Measurements from ENCODE around the gene DNAH17. TPM values are rescaled to one million over a fixed set of nuclear protein-coding genes. Genes with fewer than 3 reads are reported as not detected.

Gene DNAH17
- total and polyA plus RNA-seq, 2 donors (not counting 1 experiment from before 2014, with no cell fraction given): 0.01 to 0.12 TPM

DNA sequence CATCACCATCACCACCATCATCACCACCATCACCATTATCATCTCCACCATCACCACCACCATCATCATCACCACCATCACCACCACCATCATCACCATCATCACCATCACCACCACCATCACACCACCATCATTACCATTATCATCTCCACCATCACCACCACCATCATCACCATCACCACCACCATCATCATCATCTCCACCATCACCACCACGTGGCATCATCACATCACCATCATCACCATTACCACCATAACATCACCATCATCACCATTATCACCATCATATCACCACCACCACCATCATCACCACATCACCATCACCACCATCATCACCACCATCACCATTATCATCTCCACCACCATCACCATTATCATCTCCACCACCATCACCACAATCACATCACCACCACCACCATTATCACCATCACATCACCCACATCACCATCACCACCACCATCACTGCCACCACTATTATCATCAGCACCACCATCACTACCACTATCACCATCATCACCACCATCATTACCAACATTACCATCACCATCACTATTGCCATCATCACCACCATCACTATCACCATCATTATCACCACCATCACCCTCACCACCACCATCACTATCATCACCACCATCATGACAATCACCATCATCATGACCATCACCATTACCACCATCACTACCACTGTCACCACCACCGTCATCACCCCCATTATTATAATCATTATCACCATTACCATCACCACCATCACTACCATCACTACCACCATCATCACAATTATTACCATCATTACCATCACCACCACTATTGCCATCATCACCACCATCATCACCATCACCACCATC lies 99.1 kb downstream of the DNAH17 start:
- no peak for TF ChIP-seq EZH2 (IDR thresholded peaks at IDR 0.05; ENCODE audit: borderline replicate concordance, insufficient read depth, low read depth, low read length, poor library complexity, severe bottlenecking)
- TF ChIP-seq, protein P1, sequence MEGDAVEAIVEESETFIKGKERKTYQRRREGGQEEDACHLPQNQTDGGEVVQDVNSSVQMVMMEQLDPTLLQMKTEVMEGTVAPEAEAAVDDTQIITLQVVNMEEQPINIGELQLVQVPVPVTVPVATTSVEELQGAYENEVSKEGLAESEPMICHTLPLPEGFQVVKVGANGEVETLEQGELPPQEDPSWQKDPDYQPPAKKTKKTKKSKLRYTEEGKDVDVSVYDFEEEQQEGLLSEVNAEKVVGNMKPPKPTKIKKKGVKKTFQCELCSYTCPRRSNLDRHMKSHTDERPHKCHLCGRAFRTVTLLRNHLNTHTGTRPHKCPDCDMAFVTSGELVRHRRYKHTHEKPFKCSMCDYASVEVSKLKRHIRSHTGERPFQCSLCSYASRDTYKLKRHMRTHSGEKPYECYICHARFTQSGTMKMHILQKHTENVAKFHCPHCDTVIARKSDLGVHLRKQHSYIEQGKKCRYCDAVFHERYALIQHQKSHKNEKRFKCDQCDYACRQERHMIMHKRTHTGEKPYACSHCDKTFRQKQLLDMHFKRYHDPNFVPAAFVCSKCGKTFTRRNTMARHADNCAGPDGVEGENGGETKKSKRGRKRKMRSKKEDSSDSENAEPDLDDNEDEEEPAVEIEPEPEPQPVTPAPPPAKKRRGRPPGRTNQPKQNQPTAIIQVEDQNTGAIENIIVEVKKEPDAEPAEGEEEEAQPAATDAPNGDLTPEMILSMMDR (IDR thresholded peaks at IDR 0.05): no peak
- ChIA-PET POLR2A (interaction anchor here (0.7 kb wide), 1 partner anchor 136 kb away, joined by 3 read pairs; no protein-coding TSS in a partner anchor), CTCF (no interaction called here)
- Histone ChIP-seq H3K9me3 (ENCODE audit: control extremely low read depth in 1 of 3, control insufficient read depth in 2 of 3, insufficient read depth in 1 of 3, low read length in 2 of 3) (peaks cover 0 to 6% (median 0%) of the 10 kb centered on the region in 3 donors), H3K79me2 (ENCODE audit: control insufficient read depth, insufficient read depth, low read length) (no peaks in the 10 kb centered on the region), H3K36me3 (replicated peaks in 1 of 2; ENCODE audit: control extremely low read depth in 1 of 2, control insufficient read depth in 1 of 2, extremely low read depth in 1 of 2, insufficient read depth in 2 of 2, low read length in 1 of 2) (no peaks in the 10 kb centered on the region), H3K4me3 (ENCODE audit: control extremely low read depth in 1 of 5, extremely low read depth in 1 of 5, insufficient read depth in 1 of 5, low read depth in 2 of 5, low read length in 4 of 5) (no peak overlapping the region), H2AFZ (ENCODE audit: insufficient read depth, low read depth, low read length, poor library complexity, severe bottlenecking) (no peak overlapping the region), H3K4me2 (replicated peaks; ENCODE audit: low read depth, low read length, poor library complexity, severe bottlenecking) (no peak overlapping the region), H3K4me1 (ENCODE audit: control insufficient read depth in 2 of 2, insufficient read depth in 2 of 2, low read length in 2 of 2) (no peaks in the 10 kb centered on the region), H3K9ac (ENCODE audit: low read length) (no peak overlapping the region), H3K27me3 (replicated peaks in 1 of 4; ENCODE audit: control extremely low read depth in 1 of 4, control insufficient read depth in 3 of 4, insufficient read depth in 4 of 4, low read length in 3 of 4) (peaks cover 0 to 5% (median 0%) of the 10 kb centered on the region in 4 experiments), H3K27ac (ENCODE audit: low read length in 2 of 2) (no peak overlapping the region), H4K20me1 (ENCODE audit: control insufficient read depth, insufficient read depth, low read length, poor library complexity, severe bottlenecking) (no peaks in the 10 kb centered on the region)
- ATAC-seq (ENCODE audit: low read depth): no peak
- no peak for DNase-seq
- WGBS (ENCODE audit: insufficient coverage): 86% methylated on average over 2 of the region's 2 CpGs
- Mint-ChIP-seq H3K9me3 (ENCODE audit: insufficient read depth) (no peaks in the 10 kb centered on the region), H3K27ac (no peak overlapping the region), H3K27me3 (peaks cover 17% of the 10 kb centered on the region), H3K4me1 (peaks cover 7% of the 10 kb centered on the region), H3K4me3 (no peak overlapping the region)
- intact Hi-C loops (cut with micrococcal nuclease): no loop called here

DNA sequence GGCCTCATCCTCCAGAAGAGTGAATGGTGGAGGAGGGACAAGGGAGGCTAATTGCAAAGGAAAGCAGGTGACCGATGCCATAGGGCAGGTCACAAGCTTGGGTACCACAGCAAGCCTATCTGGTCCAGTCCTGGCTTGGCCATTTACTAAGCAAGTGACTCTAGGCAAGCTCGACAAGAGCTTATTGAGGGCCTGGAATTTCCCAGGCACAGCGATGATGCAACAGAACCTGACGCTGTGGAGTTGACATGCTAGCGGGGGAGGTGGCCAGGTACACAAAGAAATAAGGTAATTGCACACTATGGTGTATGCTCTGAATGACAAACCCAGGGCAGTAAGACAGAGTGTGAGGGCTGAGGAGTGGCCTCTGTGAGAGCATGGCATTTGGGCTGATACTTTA lies 100.2 kb downstream of the DNAH17 start:
- intact Hi-C loops (cut with micrococcal nuclease): no loop called here
- Mint-ChIP-seq H3K9me3 (ENCODE audit: insufficient read depth) (no peaks in the 10 kb centered on the region), H3K4me1 (peaks cover 10% of the 10 kb centered on the region), H3K27ac (no peak overlapping the region), H3K27me3 (peaks cover 10% of the 10 kb centered on the region), H3K4me3 (no peak overlapping the region)
- Histone ChIP-seq H3K27me3 (replicated peaks in 1 of 4; ENCODE audit: control extremely low read depth in 1 of 4, control insufficient read depth in 3 of 4, insufficient read depth in 4 of 4, low read length in 3 of 4) (peaks cover 0 to 3% (median 0%) of the 10 kb centered on the region in 4 experiments), H3K4me1 (ENCODE audit: control insufficient read depth in 2 of 2, insufficient read depth in 2 of 2, low read length in 2 of 2) (peaks cover 0 to 6% of the 10 kb centered on the region in 2 donors), H3K79me2 (ENCODE audit: control insufficient read depth, insufficient read depth, low read length) (no peaks in the 10 kb centered on the region), H3K4me3 (ENCODE audit: control extremely low read depth in 1 of 5, extremely low read depth in 1 of 5, insufficient read depth in 1 of 5, low read depth in 2 of 5, low read length in 4 of 5) (no peak overlapping the region), H3K27ac (ENCODE audit: low read length in 2 of 2) (no peak overlapping the region), H3K9ac (ENCODE audit: low read length) (no peak overlapping the region), H2AFZ (ENCODE audit: insufficient read depth, low read depth, low read length, poor library complexity, severe bottlenecking) (no peak overlapping the region), H3K4me2 (replicated peaks; ENCODE audit: low read depth, low read length, poor library complexity, severe bottlenecking) (no peak overlapping the region), H3K9me3 (ENCODE audit: control extremely low read depth in 1 of 3, control insufficient read depth in 2 of 3, insufficient read depth in 1 of 3, low read length in 2 of 3) (peaks cover 0 to 6% (median 0%) of the 10 kb centered on the region in 3 donors), H4K20me1 (ENCODE audit: control insufficient read depth, insufficient read depth, low read length, poor library complexity, severe bottlenecking) (no peaks in the 10 kb centered on the region), H3K36me3 (replicated peaks in 1 of 2; ENCODE audit: control extremely low read depth in 1 of 2, control insufficient read depth in 1 of 2, extremely low read depth in 1 of 2, insufficient read depth in 2 of 2, low read length in 1 of 2) (no peaks in the 10 kb centered on the region)
- no peak for TF ChIP-seq EZH2 (IDR thresholded peaks at IDR 0.05; ENCODE audit: borderline replicate concordance, insufficient read depth, low read depth, low read length, poor library complexity, severe bottlenecking)
- TF ChIP-seq, protein P1 (IDR thresholded peaks at IDR 0.05): no peak
- ChIA-PET POLR2A (interaction anchor here (0.6 to 0.7 kb wide), 2 partner anchors 135 to 249 kb away, joined by 3 to 4 read pairs; no protein-coding TSS in a partner anchor), CTCF (no interaction called here)
- WGBS (ENCODE audit: insufficient coverage): 97% methylated on average over 5 of the region's 5 CpGs
- no peak for DNase-seq
- no peak for ATAC-seq (ENCODE audit: low read depth)
